ENCODE measurements around the gene SPDYE4. TPM values are rescaled to one million over a fixed set of nuclear protein-coding genes. Genes with fewer than 3 reads are reported as not detected.
"Not testable (repeated sequence)": the region's sequence is repeated elsewhere in the genome, so short reads cannot be mapped to it uniquely, and the experiment has no call there.

Gene SPDYE4
- not detected in 2 replicates for total RNA-seq

GRCh38 chr17:8758137-8758596 lies at the start of gene SPDYE4:
Gene SPDYE4 (minus strand): TSS chr17:8758546. CDS start chr17:8758382, 164 bp downstream.
- no peak for DNase-seq (ENCODE audit: extremely low read depth, low read depth, low spot score)

GRCh38 chr17:8806926-8807550 lies 48.7 kb upstream of the SPDYE4 start:
- no peak for DNase-seq (ENCODE audit: extremely low read depth, low read depth, low spot score)

GRCh38 chr17:8806253-8806925 lies 48.0 kb upstream of the SPDYE4 start:
- DNase-seq (ENCODE audit: extremely low read depth, low read depth, low spot score) = no peak

GRCh38 chr17:8805396-8805795 lies 47.0 kb upstream of the SPDYE4 start:
- not testable (repeated sequence) for DNase-seq (ENCODE audit: extremely low read depth, low read depth, low spot score)

GRCh38 chr17:8803531-8804420 lies 45.4 kb upstream of the SPDYE4 start:
- no peak for DNase-seq (ENCODE audit: extremely low read depth, low read depth, low spot score)

GRCh38 chr17:8801135-8801840 lies 42.9 kb upstream of the SPDYE4 start:
- DNase-seq (ENCODE audit: extremely low read depth, low read depth, low spot score) = no peak

- no peak for DNase-seq (ENCODE audit: extremely low read depth, low read depth, low spot score)
Measured at GRCh38 chr17:8800656-8801055, 42.3 kb upstream of the SPDYE4 start.

GRCh38 chr17:8799570-8800212 lies 41.3 kb upstream of the SPDYE4 start:
- DNase-seq (ENCODE audit: extremely low read depth, low read depth, low spot score) = no peak

- no peak for DNase-seq (ENCODE audit: extremely low read depth, low read depth, low spot score)
Measured at GRCh38 chr17:8798846-8799569, 40.7 kb upstream of the SPDYE4 start, which contains the start of gene MFSD6L. Gene MFSD6L (minus strand): TSS chr17:8799365. CDS start chr17:8799120, 245 bp downstream.

GRCh38 chr17:8798176-8798845 lies 40.0 kb upstream of the SPDYE4 start:
- no peak for DNase-seq (ENCODE audit: extremely low read depth, low read depth, low spot score)

- DNase-seq (ENCODE audit: extremely low read depth, low read depth, low spot score) = no peak
Measured at GRCh38 chr17:8797621-8798175, 39.4 kb upstream of the SPDYE4 start.

GRCh38 chr17:8794636-8795035 lies 36.3 kb upstream of the SPDYE4 start:
- DNase-seq (ENCODE audit: extremely low read depth, low read depth, low spot score) = no peak

- DNase-seq (ENCODE audit: extremely low read depth, low read depth, low spot score) = no peak
Measured at GRCh38 chr17:8793649-8794048, 35.3 kb upstream of the SPDYE4 start.

GRCh38 chr17:8792646-8793045 lies 34.3 kb upstream of the SPDYE4 start:
- no peak for DNase-seq (ENCODE audit: extremely low read depth, low read depth, low spot score)

- DNase-seq (ENCODE audit: extremely low read depth, low read depth, low spot score) = no peak
Measured at GRCh38 chr17:8791910-8792270, 33.5 kb upstream of the SPDYE4 start.

- DNase-seq (ENCODE audit: extremely low read depth, low read depth, low spot score) = no peak
Measured at GRCh38 chr17:8791248-8791909, 33.0 kb upstream of the SPDYE4 start.

GRCh38 chr17:8789743-8790142 lies 31.4 kb upstream of the SPDYE4 start:
- no peak for DNase-seq (ENCODE audit: extremely low read depth, low read depth, low spot score)

- no peak for DNase-seq (ENCODE audit: extremely low read depth, low read depth, low spot score)
Measured at GRCh38 chr17:8788998-8789397, 30.7 kb upstream of the SPDYE4 start.
